ENCODE measurements around the gene CLDN4.

Gene CLDN4

DNA sequence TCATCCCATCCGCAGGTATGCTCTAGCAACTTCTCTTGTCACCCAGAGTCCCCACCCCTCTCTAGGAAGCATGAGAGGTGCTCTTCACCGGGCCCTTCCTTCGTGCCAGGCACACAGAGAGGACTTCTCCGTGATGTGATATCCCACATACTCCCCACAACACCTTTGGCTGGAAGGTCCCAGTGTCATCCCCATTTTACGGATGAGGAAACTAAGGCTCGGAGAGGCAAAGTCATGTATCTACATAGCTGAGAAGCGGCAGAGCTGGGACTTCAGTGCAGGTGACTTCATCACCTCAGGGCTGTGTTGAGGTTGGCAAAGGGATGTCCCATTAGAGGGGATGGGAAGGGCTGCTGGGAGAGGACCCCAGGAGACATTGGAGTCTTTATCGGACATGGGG, 45.6 kb downstream of the CLDN4 start:
- no peak for DNase-seq (ENCODE audit: low read depth)

DNA sequence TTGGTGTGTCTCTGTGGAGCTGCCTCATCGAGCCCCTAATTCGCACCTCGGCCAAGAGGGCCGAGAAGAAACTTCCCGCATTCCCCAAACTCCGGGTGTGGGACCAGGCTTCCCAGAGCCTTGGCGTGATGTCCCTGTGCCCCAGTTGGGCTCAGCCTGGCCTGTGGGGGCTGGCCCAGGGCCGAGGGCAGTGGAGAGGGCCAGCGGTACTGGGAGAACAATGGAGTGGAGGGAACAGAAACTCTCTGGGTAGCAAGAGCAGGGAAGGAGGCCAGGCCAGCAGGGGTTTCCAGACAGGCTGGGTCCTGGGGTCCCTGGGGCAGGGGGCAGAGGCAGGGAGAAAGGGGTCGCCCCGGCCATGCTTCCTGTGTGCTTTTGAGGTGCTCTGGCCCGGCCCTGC, 46.2 kb downstream of the CLDN4 start:
- DNase-seq (ENCODE audit: low read depth), result no peak

DNA sequence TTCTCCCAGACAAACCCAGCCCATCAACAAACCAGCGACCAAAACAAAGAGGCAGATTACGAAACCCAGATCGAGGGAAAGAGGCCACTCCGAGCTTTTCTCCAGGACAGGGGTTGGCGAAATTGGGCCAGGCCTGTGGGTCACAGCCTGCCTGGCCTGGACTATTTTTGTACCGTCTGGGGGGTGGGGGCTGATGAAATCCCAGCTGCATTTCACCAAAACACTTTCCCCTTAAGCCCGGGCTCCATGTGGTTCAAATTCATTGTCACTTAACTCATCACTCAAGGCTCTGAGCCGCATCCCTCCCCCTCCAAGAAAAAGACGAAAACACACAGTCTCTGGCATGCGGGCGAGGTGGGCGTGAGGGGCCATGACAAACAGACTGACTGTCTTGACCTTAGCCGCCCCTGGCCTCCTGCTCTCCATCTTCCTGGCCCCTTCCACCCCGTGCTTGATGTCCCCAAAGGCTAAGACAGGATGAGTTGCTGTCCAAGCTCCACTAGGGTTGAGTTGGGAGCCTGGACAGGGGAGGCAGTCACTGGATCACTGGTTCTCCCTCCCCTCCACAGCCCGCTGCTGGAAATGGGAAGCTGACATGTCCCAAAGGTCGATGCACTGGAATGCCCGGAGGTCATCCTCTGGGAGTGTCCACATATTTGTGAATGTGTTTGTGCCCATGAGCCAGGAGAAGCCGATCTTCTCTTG, 49.3 kb downstream of the CLDN4 start:
- no peak for DNase-seq (ENCODE audit: low read depth)

DNA sequence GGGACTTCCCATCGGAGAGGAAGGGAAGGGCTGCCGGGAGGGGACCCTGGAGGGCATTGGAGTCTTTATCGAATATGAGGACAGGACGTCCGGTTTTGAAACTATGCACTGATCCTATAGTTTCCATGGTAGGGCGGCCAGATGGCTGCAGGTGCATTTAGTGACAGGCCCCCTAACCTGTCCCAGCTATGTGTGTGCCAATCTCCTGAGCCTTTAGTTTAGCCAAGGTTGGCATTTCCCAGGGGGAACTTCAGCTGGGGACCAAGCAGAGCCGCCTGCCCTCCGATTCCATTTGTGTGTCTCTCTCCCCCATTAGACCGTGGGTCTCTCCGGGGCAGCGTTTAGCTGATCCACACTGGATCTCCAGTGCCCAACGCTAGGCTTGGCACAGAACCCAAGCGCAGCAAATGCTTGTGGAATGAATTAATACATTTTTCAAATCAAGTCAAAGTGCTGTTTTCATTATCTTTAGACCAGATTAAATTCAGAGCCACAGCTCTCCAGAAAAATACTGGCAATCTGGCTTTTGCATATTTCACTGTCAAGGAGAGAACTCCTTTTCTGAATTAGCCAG, 50.0 kb downstream of the CLDN4 start:
- DNase-seq (ENCODE audit: low read depth), result no peak

DNA sequence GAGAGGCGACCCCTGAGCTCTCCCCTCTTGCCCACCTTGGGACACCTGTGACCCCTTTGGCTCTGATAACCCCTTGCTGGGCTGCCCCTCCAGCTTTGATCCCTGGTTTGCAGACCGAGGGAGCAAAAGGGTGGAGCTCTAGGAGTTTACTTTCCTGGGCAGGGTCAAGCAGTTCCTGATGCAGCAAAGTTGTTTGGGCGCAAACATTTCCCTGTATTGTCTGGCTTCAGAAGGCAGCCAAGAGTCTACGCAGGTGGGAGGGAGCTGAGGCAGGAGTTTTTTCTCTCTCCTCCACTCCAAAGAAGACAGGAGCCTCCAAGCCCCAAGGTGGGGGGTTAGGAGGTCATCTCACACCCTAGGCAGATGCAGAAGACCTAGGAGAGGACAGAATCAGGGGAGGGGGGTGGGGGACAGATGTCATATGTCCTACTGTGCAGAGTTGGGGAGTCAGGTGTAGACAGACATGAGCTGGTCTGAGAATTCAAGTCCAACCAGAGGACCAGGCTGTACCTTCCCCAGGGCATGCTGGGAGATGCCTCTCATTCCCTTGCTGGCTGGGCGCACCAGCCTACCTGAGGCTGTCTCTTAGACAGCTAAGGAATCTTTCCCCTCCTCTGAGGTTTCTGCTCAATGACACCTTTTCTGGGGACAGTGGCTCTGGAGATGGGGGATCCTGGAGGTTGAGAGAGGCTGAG, 50.7 kb downstream of the CLDN4 start:
- DNase-seq (ENCODE audit: low read depth), result no peak

DNA sequence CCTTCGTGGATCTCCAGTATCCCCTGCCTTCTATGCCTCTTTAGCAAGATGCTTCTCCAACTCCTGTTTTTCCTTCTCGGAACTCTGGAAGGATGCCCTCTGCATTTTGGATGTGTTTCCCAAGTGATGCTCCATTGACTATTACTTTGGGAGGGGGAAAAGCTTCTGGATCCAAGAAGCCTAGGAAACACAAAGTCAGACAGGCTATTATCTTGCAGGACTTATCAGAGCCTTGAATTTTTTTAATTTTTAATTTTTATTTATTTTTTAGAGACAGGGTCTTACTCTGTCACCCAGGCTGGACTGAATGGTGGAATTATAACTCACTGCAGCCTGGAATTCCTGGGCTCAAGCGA, 51.2 kb downstream of the CLDN4 start:
- no peak for DNase-seq (ENCODE audit: low read depth)

Measured in activated T-cell treated with anti-CD3 and anti-CD28 coated beads for 48 hours (primary cell).